ENCODE data around the gene GJB1. TPM values are rescaled to one million over a fixed set of nuclear protein-coding genes. Genes with fewer than 3 reads are reported as not detected.

Gene GJB1
- total and polyA plus RNA-seq, 2 experiments from 2014 or later, result 0.14 TPM; not detected in 1

DNA sequence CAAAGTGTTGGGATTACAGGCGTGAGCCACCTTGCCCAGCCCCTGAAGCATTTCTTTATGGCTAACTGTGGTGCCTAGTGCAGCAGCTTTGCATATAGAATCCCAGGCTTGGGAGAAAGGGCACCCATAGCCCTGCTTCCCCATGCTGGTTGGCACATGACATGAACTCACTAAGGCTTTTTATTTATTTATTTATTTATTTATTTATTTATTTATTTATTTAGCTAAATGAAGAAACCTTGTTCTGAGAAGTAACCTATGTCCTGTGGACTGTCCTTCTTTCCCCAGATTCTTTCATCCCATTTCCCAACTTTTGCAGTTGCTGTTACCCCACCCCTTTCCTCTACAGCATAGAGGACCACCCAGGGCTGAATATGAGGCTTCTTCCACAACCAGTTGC, 1.9 kb upstream of the GJB1 start:
- H3K27me3 ChIP-seq (ENCODE audit: insufficient read depth), result no peaks in the 10 kb centered on the region
- no peaks in the 10 kb centered on the region for H3F3A ChIP-seq (replicated peaks; ENCODE audit: low read depth)
- H3K27me3 Mint-ChIP-seq (ENCODE audit: insufficient read depth, low read depth, poor library complexity), result peaks cover 12% of the 10 kb centered on the region
- H3K36me3 ChIP-seq (ENCODE audit: insufficient read depth), result no peaks in the 10 kb centered on the region
- no peaks in the 10 kb centered on the region for H3K36me3 Mint-ChIP-seq (ENCODE audit: low read depth)
- no peak for TF ChIP-seq ZNF114 (CRISPR knock-in tag; IDR thresholded peaks at IDR 0.05)
- no peak for TF ChIP-seq CREB1 (CRISPR knock-in tag; IDR thresholded peaks at IDR 0.05; ENCODE audit: low read depth)
- TF ChIP-seq STAT1 (IDR thresholded peaks at IDR 0.05; ENCODE audit: unreplicated experiment), result no peak
- TF ChIP-seq EZH2phosphoT487 (IDR thresholded peaks at IDR 0.05; ENCODE audit: unreplicated experiment), result no peak
- TF ChIP-seq, protein P1, sequence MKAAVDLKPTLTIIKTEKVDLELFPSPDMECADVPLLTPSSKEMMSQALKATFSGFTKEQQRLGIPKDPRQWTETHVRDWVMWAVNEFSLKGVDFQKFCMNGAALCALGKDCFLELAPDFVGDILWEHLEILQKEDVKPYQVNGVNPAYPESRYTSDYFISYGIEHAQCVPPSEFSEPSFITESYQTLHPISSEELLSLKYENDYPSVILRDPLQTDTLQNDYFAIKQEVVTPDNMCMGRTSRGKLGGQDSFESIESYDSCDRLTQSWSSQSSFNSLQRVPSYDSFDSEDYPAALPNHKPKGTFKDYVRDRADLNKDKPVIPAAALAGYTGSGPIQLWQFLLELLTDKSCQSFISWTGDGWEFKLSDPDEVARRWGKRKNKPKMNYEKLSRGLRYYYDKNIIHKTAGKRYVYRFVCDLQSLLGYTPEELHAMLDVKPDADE (IDR thresholded peaks at IDR 0.05), result no peak
- TF ChIP-seq ZNF331 (CRISPR knock-in tag; IDR thresholded peaks at IDR 0.05; ENCODE audit: low read depth), result no peak
- TF ChIP-seq, protein P2, sequence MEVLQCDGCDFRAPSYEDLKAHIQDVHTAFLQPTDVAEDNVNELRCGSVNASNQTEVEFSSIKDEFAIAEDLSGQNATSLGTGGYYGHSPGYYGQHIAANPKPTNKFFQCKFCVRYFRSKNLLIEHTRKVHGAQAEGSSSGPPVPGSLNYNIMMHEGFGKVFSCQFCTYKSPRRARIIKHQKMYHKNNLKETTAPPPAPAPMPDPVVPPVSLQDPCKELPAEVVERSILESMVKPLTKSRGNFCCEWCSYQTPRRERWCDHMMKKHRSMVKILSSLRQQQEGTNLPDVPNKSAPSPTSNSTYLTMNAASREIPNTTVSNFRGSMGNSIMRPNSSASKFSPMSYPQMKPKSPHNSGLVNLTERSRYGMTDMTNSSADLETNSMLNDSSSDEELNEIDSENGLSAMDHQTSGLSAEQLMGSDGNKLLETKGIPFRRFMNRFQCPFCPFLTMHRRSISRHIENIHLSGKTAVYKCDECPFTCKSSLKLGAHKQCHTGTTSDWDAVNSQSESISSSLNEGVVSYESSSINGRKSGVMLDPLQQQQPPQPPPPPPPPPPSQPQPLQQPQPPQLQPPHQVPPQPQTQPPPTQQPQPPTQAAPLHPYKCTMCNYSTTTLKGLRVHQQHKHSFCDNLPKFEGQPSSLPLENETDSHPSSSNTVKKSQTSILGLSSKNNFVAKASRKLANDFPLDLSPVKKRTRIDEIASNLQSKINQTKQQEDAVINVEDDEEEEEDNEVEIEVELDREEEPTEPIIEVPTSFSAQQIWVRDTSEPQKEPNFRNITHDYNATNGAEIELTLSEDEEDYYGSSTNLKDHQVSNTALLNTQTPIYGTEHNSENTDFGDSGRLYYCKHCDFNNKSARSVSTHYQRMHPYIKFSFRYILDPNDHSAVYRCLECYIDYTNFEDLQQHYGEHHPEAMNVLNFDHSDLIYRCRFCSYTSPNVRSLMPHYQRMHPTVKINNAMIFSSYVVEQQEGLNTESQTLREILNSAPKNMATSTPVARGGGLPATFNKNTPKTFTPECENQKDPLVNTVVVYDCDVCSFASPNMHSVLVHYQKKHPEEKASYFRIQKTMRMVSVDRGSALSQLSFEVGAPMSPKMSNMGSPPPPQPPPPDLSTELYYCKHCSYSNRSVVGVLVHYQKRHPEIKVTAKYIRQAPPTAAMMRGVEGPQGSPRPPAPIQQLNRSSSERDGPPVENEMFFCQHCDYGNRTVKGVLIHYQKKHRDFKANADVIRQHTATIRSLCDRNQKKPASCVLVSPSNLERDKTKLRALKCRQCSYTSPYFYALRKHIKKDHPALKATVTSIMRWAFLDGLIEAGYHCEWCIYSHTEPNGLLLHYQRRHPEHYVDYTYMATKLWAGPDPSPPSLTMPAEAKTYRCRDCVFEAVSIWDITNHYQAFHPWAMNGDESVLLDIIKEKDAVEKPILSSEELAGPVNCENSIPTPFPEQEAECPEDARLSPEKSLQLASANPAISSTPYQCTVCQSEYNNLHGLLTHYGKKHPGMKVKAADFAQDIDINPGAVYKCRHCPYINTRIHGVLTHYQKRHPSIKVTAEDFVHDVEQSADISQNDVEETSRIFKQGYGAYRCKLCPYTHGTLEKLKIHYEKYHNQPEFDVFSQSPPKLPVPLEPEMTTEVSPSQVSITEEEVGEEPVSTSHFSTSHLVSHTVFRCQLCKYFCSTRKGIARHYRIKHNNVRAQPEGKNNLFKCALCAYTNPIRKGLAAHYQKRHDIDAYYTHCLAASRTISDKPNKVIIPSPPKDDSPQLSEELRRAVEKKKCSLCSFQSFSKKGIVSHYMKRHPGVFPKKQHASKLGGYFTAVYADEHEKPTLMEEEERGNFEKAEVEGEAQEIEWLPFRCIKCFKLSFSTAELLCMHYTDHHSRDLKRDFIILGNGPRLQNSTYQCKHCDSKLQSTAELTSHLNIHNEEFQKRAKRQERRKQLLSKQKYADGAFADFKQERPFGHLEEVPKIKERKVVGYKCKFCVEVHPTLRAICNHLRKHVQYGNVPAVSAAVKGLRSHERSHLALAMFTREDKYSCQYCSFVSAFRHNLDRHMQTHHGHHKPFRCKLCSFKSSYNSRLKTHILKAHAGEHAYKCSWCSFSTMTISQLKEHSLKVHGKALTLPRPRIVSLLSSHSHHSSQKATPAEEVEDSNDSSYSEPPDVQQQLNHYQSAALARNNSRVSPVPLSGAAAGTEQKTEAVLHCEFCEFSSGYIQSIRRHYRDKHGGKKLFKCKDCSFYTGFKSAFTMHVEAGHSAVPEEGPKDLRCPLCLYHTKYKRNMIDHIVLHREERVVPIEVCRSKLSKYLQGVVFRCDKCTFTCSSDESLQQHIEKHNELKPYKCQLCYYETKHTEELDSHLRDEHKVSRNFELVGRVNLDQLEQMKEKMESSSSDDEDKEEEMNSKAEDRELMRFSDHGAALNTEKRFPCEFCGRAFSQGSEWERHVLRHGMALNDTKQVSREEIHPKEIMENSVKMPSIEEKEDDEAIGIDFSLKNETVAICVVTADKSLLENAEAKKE (CRISPR knock-in tag; IDR thresholded peaks at IDR 0.05), result no peak
- H3K4me3 Mint-ChIP-seq, result no peak overlapping the region
- no peaks in the 10 kb centered on the region for H3K9me2 ChIP-seq (ENCODE audit: insufficient read depth)
- DNase-seq (ENCODE audit: low spot score) (no peak), ATAC-seq (no peak)
- H3K4me1 Mint-ChIP-seq, result peaks cover 33% of the 10 kb centered on the region
- no peak overlapping the region for H3K27ac Mint-ChIP-seq
- peaks cover 6% of the 10 kb centered on the region; the same call in 1 of the 2 replicates for H3K4me1 ChIP-seq (ENCODE audit: insufficient read depth)
- no peak overlapping the region for H3K27ac ChIP-seq (ENCODE audit: low read depth)
- no peak overlapping the region for H3K4me2 ChIP-seq
- H4K20me1 ChIP-seq (replicated peaks; ENCODE audit: insufficient read depth), result no peaks in the 10 kb centered on the region
- H3K4me3 ChIP-seq, result no peak overlapping the region
- no peaks in the 10 kb centered on the region for H3K79me2 ChIP-seq (replicated peaks; ENCODE audit: insufficient read depth)
- H3K9me3 Mint-ChIP-seq, result no peaks in the 10 kb centered on the region
- H2AFZ ChIP-seq, result no peak overlapping the region
